Mononuclear cell (primary cell): ENCODE results near the gene MAPKAP1. TPM values are rescaled to one million over a fixed set of nuclear protein-coding genes. Genes with fewer than 3 reads are reported as not detected.

Experiments used
- H3K27me3 ChIP-seq: 2 replicates; pipeline ENCODE4 v1.6.0; 2011; ENCODE audit warnings: low read length, control low read depth; ENCODE audit not compliant: insufficient read depth
- H3K4me1 ChIP-seq: 2 replicates; pipeline ENCODE4 v1.5.1; 2011; ENCODE audit warnings: mild to moderate bottlenecking, low read length, control low read depth; ENCODE audit not compliant: insufficient read depth
- H3K4me3 ChIP-seq: 2 replicates; pipeline ENCODE4 v1.5.1; 2011; ENCODE audit warnings: mild to moderate bottlenecking, low read length, moderate library complexity
- H3K9me3 ChIP-seq: 2 replicates; pipeline ENCODE4 v1.5.1; 2011; ENCODE audit warnings: low read depth, mild to moderate bottlenecking, control low read depth, low read length
- total RNA-seq: library from RNA; depleted of rRNA; stranded (reverse); fragments of >200 nt; gene quantifications from one replicate; pipeline ENCODE4 v1.2.3, GENCODE V29; 2012

MAPKAP1 gene
- total RNA-seq, 1 donor: 41.0 TPM

GRCh38 chr9:125513668-125514413, 193.2 kb downstream of the MAPKAP1 start:
- Histone ChIP-seq H3K4me1 (peaks cover 5% of the 10 kb centered on the region), H3K9me3 (no peaks in the 10 kb centered on the region), H3K27me3 (no peaks in the 10 kb centered on the region), H3K4me3 (no peak overlapping the region)

GRCh38 chr9:125513303-125513667, 193.7 kb downstream of the MAPKAP1 start:
- no peaks in the 10 kb centered on the region for H3K9me3 ChIP-seq
- H3K4me3 ChIP-seq: no peak overlapping the region
- H3K4me1 ChIP-seq: peaks cover 5% of the 10 kb centered on the region
- no peaks in the 10 kb centered on the region for H3K27me3 ChIP-seq

- Histone ChIP-seq H3K27me3 (no peaks in the 10 kb centered on the region), H3K9me3 (no peaks in the 10 kb centered on the region), H3K4me3 (no peak overlapping the region), H3K4me1 (peaks cover 5% of the 10 kb centered on the region)
Observed at GRCh38 chr9:125511789-125512660, 195.0 kb downstream of the MAPKAP1 start.

GRCh38 chr9:125510980-125511379, 196.0 kb downstream of the MAPKAP1 start:
- H3K9me3 ChIP-seq: no peaks in the 10 kb centered on the region
- no peak overlapping the region for H3K4me3 ChIP-seq
- no peaks in the 10 kb centered on the region for H3K27me3 ChIP-seq
- peaks cover 5% of the 10 kb centered on the region for H3K4me1 ChIP-seq

- Histone ChIP-seq H3K27me3 (no peaks in the 10 kb centered on the region), H3K4me3 (no peak overlapping the region), H3K4me1 (peaks cover 5% of the 10 kb centered on the region), H3K9me3 (no peaks in the 10 kb centered on the region)
Observed at GRCh38 chr9:125509476-125509875, 197.5 kb downstream of the MAPKAP1 start.

- no peaks in the 10 kb centered on the region for H3K4me1 ChIP-seq
- H3K27me3 ChIP-seq: no peaks in the 10 kb centered on the region
Observed at GRCh38 chr9:125508249-125508648, 198.8 kb downstream of the MAPKAP1 start.

GRCh38 chr9:125507226-125507625, 199.8 kb downstream of the MAPKAP1 start:
- Histone ChIP-seq H3K9me3 (no peaks in the 10 kb centered on the region), H3K27me3 (no peaks in the 10 kb centered on the region), H3K4me3 (no peak overlapping the region), H3K4me1 (no peaks in the 10 kb centered on the region)

More at GRCh38 chr9:125508249-125508648, 198.8 kb downstream of the MAPKAP1 start:
- no peaks in the 10 kb centered on the region for H3K9me3 ChIP-seq
- no peak overlapping the region for H3K4me3 ChIP-seq

- H3K27me3 ChIP-seq: no peaks in the 10 kb centered on the region
- H3K9me3 ChIP-seq: no peaks in the 10 kb centered on the region
- H3K4me1 ChIP-seq: no peaks in the 10 kb centered on the region
- no peak overlapping the region for H3K4me3 ChIP-seq
Observed at GRCh38 chr9:125505988-125506438, 201.0 kb downstream of the MAPKAP1 start.

GRCh38 chr9:125504616-125505015, 202.4 kb downstream of the MAPKAP1 start:
- Histone ChIP-seq H3K9me3 (no peaks in the 10 kb centered on the region), H3K4me1 (no peaks in the 10 kb centered on the region), H3K27me3 (no peaks in the 10 kb centered on the region), H3K4me3 (no peak overlapping the region)

- Histone ChIP-seq H3K27me3 (no peaks in the 10 kb centered on the region), H3K9me3 (no peaks in the 10 kb centered on the region), H3K4me1 (no peaks in the 10 kb centered on the region), H3K4me3 (no peak overlapping the region)
Observed at GRCh38 chr9:125497906-125498305, 209.1 kb downstream of the MAPKAP1 start.

- no peak overlapping the region for H3K4me3 ChIP-seq
- no peaks in the 10 kb centered on the region for H3K4me1 ChIP-seq
- H3K27me3 ChIP-seq: no peaks in the 10 kb centered on the region
- H3K9me3 ChIP-seq: no peaks in the 10 kb centered on the region
Observed at GRCh38 chr9:125497478-125497877, 209.5 kb downstream of the MAPKAP1 start.

- Histone ChIP-seq H3K4me3 (no peak overlapping the region), H3K4me1 (no peaks in the 10 kb centered on the region), H3K9me3 (no peaks in the 10 kb centered on the region), H3K27me3 (no peaks in the 10 kb centered on the region)
Observed at GRCh38 chr9:125496313-125496834, 210.6 kb downstream of the MAPKAP1 start.

GRCh38 chr9:125495172-125496119, 211.6 kb downstream of the MAPKAP1 start:
- Histone ChIP-seq H3K4me1 (no peaks in the 10 kb centered on the region), H3K9me3 (no peaks in the 10 kb centered on the region), H3K27me3 (no peaks in the 10 kb centered on the region), H3K4me3 (no peak overlapping the region)

- Histone ChIP-seq H3K27me3 (no peaks in the 10 kb centered on the region), H3K9me3 (no peaks in the 10 kb centered on the region), H3K4me1 (no peaks in the 10 kb centered on the region), H3K4me3 (no peak overlapping the region)
Observed at GRCh38 chr9:125494653-125494915, 212.4 kb downstream of the MAPKAP1 start.
